Aorta (tissue), 5 donors: Measurements from ENCODE around the gene OAS2. TPM values are rescaled to one million over a fixed set of nuclear protein-coding genes. Genes with fewer than 3 reads are reported as not detected.

Experiments used
- ATAC-seq: fragments of 200-7000 bp; cut with Tn5 transposase; one replicate; pipeline ENCODE4 v1.9.1; 2022; ENCODE audit warnings: moderate library complexity; ENCODE audit not compliant: low FRiP score
- DNase-seq, 2 donors: peaks; one replicate each; pipeline ENCODE4 v3.0.0-alpha.2; 2020
- H3K27ac ChIP-seq, 2 donors: one replicate each; pipeline ENCODE4 v1.5.1; 2013; ENCODE audit warnings: low read length in 2 of 2, mild to moderate bottlenecking in 2 of 2, moderate library complexity in 2 of 2, control low read depth in 1 of 2, inconsistent platforms in 1 of 2, low read depth in 1 of 2
- H3K27me3 ChIP-seq, 2 donors: one replicate each; pipeline ENCODE4 v1.6.1; 2013; ENCODE audit warnings: control low read depth in 1 of 2, low read length in 1 of 2, mild to moderate bottlenecking in 1 of 2, moderate library complexity in 1 of 2; ENCODE audit not compliant: insufficient read depth in 2 of 2, control insufficient read depth in 1 of 2
- H3K36me3 ChIP-seq, 2 donors: one replicate each; pipeline ENCODE4 v1.6.1; 2013; ENCODE audit warnings: control low read depth in 1 of 2, low read length in 1 of 2, mild to moderate bottlenecking in 1 of 2; ENCODE audit not compliant: insufficient read depth in 2 of 2, control insufficient read depth in 1 of 2
- H3K4me1 ChIP-seq, 2 donors: one replicate each; pipeline ENCODE4 v1.6.1; 2013; ENCODE audit warnings: low read length in 2 of 2, control low read depth in 1 of 2, mild to moderate bottlenecking in 1 of 2, moderate library complexity in 1 of 2; ENCODE audit not compliant: insufficient read depth in 2 of 2, control insufficient read depth in 1 of 2
- H3K4me3 ChIP-seq, 2 donors: one replicate each; pipeline ENCODE4 v1.5.1; 2013; ENCODE audit warnings: low read length in 2 of 2, control low read depth in 1 of 2, mild to moderate bottlenecking in 1 of 2
- H3K9me3 ChIP-seq: one replicate; pipeline ENCODE4 v1.6.1; 2013; ENCODE audit warnings: mild to moderate bottlenecking, low read length; ENCODE audit not compliant: control insufficient read depth
- WGBS, 2 donors: extraction: QIAGEN DNeasy Blood & Tissue Kit; methylation state at CpG; one replicate each; pipeline ENCODE4 v1.1.7; 2013; 5-methylcytosine and 5-hydroxymethylcytosine counted together
- intact Hi-C, 2 donors: fragments of 100-400 bp; cut with DNase I; formaldehyde crosslinking; loops; one replicate each; pipeline versions ENCODE4 v1.14.2 to v1.15.0; 2022
- polyA plus RNA-seq, 2 donors: library from polyadenylated mRNA; stranded (reverse); fragments of 200-250 nt; gene quantifications; one replicate each; pipeline ENCODE4 v1.2.3, GENCODE V29; 2013
- total RNA-seq, 2 donors: library from RNA; stranded (reverse); fragmentation: NEBNext Ultra II Directional; extraction: Animal tissue kit (Norgen Biotek cat#: 25700); gene quantifications; one replicate each; pipeline ENCODE4 v1.2.1, GENCODE V29; 2021
- donor health status: healthy with polysubstance abuse.
- donor health status: Bipolar disorder and iron deficiency.
- donor health status: DM: no; HTN: no; CAD: no.
- donor health status: DM: no; HTN: no; CAD: no.
- donor health status: DM: yes; HTN: yes; CAD: no.

OAS2 gene
- total and polyA plus RNA-seq, 4 donors = 4.8 to 18.6 (median 10.4) TPM

GRCh38 chr12:112937741-112938719 lies 40.3 kb upstream of the OAS2 start, which contains the start of gene OAS3:
Gene OAS3 (plus strand): TSS chr12:112938474. CDS start chr12:112938531, 57 bp downstream.
- no peaks in the 10 kb centered on the region for H3K9me3 ChIP-seq
- H3K4me1 ChIP-seq = no peaks in the 10 kb centered on the region
- H3K27me3 ChIP-seq = no peaks in the 10 kb centered on the region
- H3K4me3 ChIP-seq = peak within 1 kb of the TSS; percentile 49 to 84
- peak within 1 kb of the TSS in 1 of 2 donors; percentile 19 for H3K27ac ChIP-seq
- no peaks in the 10 kb centered on the region for H3K36me3 ChIP-seq
- ATAC-seq (peak; percentile 91), DNase-seq (peak; percentile 94 to 95)
- intact Hi-C loops = no loop called here
- 6 to 7% methylated on average over 50 of the region's 50 CpGs for WGBS, 2 donors

GRCh38 chr12:112938751-112939150 lies 39.6 kb upstream of the OAS2 start:
- intact Hi-C loops = no loop called here
- DNase-seq (no peak), ATAC-seq (peak; percentile 4)
- Histone ChIP-seq H3K4me3 (peak overlapping the region; percentile 49 to 84), H3K27me3 (no peaks in the 10 kb centered on the region), H3K9me3 (no peaks in the 10 kb centered on the region), H3K27ac (no peak overlapping the region), H3K36me3 (no peaks in the 10 kb centered on the region), H3K4me1 (no peaks in the 10 kb centered on the region)
- whole genome bisulfite sequencing, 2 donors = 16 to 21% methylated on average over 11 of the region's 11 CpGs

GRCh38 chr12:112939761-112940381 lies 38.4 kb upstream of the OAS2 start:
- no peak overlapping the region for H3K4me3 ChIP-seq
- WGBS, 2 donors = 71 to 82% methylated on average over 7 of the region's 7 CpGs
- DNase-seq (no peak), ATAC-seq (no peak)
- no peaks in the 10 kb centered on the region for H3K4me1 ChIP-seq
- H3K9me3 ChIP-seq = no peaks in the 10 kb centered on the region
- no peak overlapping the region for H3K27ac ChIP-seq
- H3K36me3 ChIP-seq = no peaks in the 10 kb centered on the region
- intact Hi-C loops = no loop called here
- no peaks in the 10 kb centered on the region for H3K27me3 ChIP-seq

GRCh38 chr12:112941528-112942335 lies 36.6 kb upstream of the OAS2 start:
- no peaks in the 10 kb centered on the region for H3K9me3 ChIP-seq
- 90 to 93% methylated on average over 16 of the region's 16 CpGs for WGBS, 2 donors
- intact Hi-C loops = no loop called here
- no peaks in the 10 kb centered on the region for H3K4me1 ChIP-seq
- no peak overlapping the region for H3K27ac ChIP-seq
- H3K36me3 ChIP-seq = no peaks in the 10 kb centered on the region
- H3K27me3 ChIP-seq = no peaks in the 10 kb centered on the region
- no peak for DNase-seq
- H3K4me3 ChIP-seq = no peak overlapping the region
- ATAC-seq = no peak

GRCh38 chr12:112942572-112942971 lies 35.7 kb upstream of the OAS2 start:
- Histone ChIP-seq H3K36me3 (no peaks in the 10 kb centered on the region), H3K27ac (no peak overlapping the region), H3K27me3 (no peaks in the 10 kb centered on the region), H3K4me3 (no peak overlapping the region), H3K4me1 (no peaks in the 10 kb centered on the region), H3K9me3 (no peaks in the 10 kb centered on the region)
- no peak for DNase-seq
- 95 to 99% methylated on average over 1 of the region's 1 CpG for WGBS, 2 donors
- no peak for ATAC-seq
- intact Hi-C loops = no loop called here

- Histone ChIP-seq H3K9me3 (no peaks in the 10 kb centered on the region), H3K4me3 (no peak overlapping the region), H3K36me3 (no peaks in the 10 kb centered on the region), H3K27ac (no peak overlapping the region), H3K27me3 (no peaks in the 10 kb centered on the region), H3K4me1 (no peaks in the 10 kb centered on the region)
- no peak for ATAC-seq
- intact Hi-C loops = no loop called here
- no peak for DNase-seq
- WGBS, 2 donors = 92 to 93% methylated on average over 15 of the region's 15 CpGs
Measured at GRCh38 chr12:112944024-112944690, 34.2 kb upstream of the OAS2 start.

- no peak overlapping the region for H3K27ac ChIP-seq
- H3K4me1 ChIP-seq = no peaks in the 10 kb centered on the region
- H3K9me3 ChIP-seq = no peaks in the 10 kb centered on the region
- 96% methylated on average over 4 of the region's 4 CpGs for WGBS, 2 donors
- intact Hi-C loops = no loop called here
- no peaks in the 10 kb centered on the region for H3K27me3 ChIP-seq
- DNase-seq = no peak
- peaks cover 0 to 1% of the 10 kb centered on the region in 2 donors for H3K36me3 ChIP-seq
- no peak for ATAC-seq
- H3K4me3 ChIP-seq = no peak overlapping the region
Measured at GRCh38 chr12:112945515-112945914, 32.8 kb upstream of the OAS2 start.
